Measurements from ENCODE around the gene CCDC92B.
"Not testable (repeated sequence)": the region's sequence is repeated elsewhere in the genome, so short reads cannot be mapped to it uniquely, and the experiment has no call there.

CCDC92B gene

DNA sequence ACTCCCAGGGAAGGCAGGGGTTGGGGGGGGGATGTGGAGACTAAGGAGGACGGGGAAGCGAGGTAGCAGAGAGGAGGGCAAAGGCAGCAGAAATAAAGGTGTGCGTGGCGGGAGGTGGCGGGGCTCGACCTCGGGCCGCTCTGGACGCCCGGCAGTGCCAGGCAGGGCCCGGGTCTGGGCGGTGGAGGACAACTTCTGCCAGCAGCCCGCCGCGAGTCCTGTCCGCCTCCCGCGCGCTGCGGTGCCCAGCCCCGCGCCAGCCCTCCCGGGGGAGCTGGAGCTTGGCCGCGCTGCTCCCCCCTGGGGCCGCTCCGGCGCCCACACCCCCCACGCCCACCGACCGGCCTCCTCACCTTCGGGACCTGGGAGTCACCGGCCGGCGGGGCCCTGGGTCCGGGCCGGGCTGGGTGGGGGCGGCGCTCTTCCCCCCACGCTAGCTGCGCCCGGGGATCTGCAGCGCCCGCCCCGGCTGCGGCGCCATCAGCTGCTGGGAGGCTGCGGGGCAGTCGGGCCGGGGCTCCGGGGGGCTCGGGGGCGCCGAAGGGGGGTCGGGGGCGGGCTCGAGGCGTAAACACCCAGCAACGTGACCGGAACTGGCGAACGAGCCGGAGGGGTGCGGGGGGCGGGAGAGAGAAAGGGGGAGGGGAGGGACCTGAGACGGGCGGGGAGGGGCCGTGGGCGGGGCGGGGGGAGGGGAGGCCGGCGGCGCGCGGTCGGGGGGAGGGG, at the start of gene CCDC92B:
Gene CCDC92B, minus strand, starts transcription at position 595 of the 726 bp plus-strand sequence. CDS start 14,507 bp downstream, outside the sequence.
- no peak for DNase-seq

DNA sequence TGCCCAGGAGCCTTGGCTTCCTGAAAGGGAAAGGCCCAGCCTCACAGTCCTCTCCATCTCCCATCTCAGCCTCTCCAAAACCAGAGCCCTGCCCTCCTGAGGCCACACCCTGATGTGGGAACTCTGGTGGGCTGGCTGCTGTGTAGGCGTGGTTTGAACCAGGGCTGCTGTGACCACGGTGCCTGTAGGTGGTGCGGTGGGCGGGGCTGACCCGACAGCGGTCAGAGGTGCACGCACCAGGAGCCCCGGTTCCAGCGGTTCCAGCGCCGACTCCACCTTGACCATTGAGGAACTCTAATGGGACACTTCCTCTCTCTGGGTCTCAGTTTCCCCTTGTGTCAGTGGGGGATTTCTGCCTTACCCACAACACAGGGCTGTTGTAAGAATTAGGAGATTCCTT, 49.2 kb upstream of the CCDC92B start:
- DNase-seq = no peak

DNA sequence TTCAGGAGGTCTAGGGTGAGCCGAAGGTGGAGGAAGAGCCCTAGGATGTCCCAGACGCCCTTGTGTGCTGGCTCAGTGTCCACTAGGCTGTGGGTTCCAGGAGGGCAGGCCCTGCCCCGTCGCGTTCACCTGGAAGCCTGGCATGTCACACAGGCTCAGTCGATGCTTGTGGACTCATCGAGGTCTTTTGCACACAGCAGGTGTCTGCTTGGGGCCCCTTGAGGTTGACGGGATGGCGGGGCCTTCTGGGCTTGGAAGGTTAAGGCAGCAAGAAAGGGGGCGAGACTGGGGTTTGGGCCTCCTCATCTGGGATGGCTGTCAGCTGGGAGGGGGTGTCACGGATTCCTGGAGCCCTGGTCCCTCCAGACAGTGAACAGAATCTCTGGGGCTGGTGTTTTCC, 48.7 kb upstream of the CCDC92B start:
- DNase-seq = no peak

DNA sequence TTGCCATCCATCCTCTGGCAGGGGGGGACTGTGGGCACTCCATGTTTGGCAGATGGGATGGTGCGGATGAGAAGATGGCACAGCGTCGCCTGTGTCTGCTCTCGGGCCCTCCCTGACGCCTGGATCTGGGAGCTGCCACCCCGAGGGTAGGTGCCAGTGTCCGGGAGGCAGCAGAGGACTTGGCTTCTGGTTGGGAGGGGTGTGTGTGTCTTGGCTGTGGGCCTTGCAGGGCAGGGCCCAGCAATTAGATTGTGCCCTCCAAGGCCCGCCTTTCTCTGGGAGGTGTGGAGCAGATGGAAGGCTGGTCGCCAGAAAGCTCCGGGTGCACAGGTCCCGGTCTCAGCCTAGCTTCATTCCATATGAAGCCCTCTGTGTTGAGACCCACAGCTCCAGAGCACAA, 48.2 kb upstream of the CCDC92B start:
- DNase-seq = no peak

DNA sequence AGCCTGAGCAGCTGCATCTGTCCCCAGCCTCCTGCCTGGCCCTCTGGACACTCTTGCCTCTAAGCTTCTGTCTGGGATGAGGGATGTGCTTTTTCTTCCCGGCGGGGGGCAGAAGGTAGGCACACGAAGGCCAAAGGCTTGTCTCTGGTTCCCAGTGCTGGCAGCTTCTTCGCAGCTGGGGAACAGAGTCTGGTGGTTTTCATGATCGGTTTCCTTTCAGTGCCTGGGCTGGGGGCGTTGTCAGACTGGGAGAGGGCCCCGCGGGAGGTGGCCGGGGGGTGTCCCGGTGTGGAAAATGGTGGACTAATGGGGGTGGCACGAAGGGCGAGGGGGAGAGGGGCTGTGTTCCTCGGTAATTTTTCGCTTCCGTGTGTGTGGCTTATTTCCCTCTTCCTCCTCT, 47.8 kb upstream of the CCDC92B start:
- peak; percentile 32 for DNase-seq

DNA sequence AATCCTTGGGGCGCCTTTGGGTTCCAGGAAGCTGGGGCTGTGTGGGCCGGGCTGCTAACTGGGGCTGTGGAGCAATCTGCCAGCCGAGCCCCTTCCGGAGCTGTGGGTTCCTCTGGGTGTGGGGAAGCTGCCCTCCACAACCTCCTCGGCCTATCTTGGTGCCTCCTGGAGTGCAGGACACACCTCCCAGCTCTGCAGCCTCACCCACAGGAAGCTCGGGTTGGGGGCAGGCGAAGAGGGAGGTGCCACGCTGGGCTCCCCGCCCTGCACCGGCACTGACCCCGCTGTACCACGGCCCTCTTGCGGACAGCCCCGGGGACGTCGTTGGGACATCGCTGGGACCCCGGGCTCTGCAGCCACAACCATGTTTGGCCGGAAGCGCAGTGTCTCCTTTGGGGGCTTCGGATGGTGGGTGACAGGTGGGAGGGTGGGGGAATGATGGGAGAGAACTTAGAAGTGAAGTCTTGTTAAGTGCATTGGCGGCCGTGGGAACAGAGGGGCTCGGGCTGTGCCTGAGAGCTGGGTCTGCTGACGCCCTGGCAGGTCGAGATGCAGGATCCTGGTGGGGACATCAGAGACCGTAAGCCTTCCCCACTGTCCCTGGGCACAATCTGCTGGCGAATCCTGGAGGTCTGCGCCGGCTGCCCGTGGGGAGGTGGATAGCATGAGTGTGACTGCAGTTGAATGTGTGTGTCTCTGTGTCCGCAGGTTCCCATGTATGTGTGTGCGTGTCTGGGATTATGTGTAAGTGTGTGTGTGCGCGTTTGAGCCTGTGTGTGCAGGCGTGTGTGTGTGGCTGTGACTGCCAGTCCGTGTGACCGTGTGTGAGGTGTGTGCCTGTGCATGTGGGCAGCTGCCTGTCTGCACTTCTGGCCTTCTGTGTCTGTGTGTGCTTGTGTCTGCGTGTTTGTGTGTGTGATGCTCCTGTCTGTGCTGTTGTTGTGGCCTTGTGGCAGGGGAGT, 47.0 kb upstream of the CCDC92B start, which contains the start of gene RAP1GAP2:
Gene RAP1GAP2, plus strand, starts transcription at position 275 of the 962 bp plus-strand sequence. Its CDS starts 90 bp downstream, at position 365.
- DNase-seq = peak; percentile 78

DNA sequence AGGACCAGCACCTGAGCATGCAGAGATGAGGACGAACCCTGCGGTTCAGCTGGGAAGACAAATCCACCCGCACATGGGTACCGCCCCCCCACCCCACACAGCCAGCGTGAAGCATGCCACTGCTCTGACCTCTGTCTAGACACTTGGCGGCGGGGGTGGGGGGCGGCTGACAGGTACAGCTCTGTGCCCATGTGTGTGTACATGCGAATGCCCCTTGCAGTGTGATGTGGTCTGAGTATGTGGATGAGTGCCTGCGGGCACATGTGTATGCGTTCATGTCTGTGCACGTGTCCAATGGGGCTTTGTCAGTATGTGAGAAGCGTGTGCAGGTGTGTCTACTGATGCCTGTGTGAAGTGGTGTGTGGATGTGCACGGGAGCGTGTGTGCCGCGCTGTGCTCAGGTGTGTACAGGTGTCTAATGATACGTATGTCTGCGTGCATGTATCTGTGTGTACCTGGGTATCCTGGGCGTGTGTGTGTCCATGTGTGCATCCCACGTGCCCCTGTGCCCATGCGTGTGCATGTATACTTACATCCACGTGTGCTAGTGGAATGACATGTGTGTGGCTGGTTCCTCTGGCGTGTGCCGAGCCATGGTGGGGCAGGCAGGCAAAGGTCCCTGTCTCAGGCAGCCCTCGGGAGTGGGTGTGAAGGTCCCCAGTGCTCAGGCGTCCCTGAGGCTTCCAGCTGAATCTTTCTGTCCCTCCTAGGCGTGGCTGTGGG, 46.1 kb upstream of the CCDC92B start:
- DNase-seq = no peak

DNA sequence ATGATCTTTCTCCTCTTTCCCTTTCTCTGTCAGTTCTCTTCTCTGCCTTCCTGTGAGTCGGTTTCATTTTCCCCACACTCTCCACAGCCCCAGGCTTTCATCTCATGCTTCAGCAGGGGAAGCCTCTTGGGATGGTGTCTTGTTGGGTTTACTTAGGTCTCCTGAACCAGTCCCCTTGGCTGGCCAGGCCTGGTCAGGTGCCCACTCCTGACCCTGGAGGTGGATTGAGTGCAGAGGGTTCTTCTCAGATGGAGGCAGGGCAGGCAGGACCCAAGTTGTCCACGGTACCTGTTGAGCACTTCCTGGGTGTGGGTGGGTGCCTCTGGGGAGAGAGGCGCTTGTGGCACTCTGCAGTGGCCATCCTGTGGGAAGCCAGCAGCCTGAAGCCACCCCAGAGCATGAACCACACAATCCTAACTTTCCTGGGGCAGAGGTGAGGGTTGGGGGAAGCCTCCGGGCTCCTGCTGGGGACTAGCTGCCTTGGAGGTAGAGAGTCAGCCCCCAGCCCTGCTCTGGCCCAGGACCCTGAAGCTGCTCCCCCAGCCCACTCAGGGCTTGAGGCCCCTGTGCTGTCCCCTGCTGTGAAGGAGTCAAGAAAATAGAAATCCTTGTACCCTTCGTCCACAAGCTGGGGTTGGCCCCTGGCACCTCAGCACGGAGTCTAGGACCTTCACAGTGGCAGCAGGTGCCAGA, 44.8 kb upstream of the CCDC92B start:
- DNase-seq = no peak

DNA sequence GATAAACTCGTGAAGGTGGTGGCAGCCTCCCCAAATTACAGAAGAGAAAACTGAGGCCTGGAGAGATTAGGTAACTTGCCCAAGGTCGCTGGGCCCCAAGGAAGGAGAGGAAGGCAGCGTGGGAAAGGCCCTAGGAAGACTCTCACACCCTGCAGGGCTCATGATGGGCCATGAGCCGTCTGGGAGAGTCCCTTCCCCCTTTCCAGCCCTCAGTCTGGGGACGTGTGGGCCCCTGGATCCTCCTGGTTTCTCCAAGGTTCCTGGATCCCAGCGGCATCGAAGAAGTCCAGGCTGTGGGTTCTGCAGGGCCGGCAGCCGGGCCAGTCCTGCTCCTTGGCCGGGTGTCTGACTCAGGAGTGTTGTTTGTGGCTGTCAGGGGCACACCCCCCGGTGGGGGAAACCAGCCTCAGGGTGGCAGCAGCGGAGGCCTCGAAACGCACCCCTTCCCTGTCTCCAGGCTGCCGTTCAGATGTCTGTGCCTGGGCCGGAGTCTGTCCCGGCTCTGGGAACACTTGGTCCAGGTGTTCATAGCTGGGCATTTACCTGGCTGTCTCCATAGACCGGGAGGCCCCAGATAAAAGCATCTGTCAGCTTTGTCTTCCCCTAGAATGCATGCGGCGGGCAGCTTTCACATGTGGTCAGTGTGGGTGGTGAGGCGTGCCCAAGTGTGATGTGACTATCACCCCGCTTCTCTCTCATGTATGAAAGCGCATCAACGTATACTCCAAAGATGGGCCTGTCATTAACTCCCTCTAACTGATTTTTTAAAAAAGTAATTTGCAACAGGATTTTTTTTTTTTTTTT, 43.1 kb upstream of the CCDC92B start:
- peak; percentile 41 for DNase-seq

DNA sequence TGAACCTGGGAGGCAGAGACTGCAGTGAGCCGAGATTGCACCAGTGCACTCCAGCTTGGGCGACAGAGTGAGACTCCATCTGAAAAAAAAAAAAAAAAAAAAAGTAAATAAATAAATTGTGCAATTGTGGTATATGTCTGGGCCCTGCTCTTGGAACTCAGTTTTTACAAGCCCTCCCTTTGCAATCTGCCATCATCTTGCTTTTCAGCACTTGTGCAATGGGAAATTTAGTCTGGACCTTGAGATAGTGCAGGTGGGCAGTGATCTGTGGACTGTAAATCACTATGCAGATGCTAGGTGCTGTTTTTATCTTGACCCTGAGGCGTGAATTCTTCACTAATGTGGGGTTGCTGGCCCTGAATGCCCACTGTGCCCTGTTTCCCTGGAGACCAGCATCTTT, 40.2 kb upstream of the CCDC92B start:
- DNase-seq = no peak

DNA sequence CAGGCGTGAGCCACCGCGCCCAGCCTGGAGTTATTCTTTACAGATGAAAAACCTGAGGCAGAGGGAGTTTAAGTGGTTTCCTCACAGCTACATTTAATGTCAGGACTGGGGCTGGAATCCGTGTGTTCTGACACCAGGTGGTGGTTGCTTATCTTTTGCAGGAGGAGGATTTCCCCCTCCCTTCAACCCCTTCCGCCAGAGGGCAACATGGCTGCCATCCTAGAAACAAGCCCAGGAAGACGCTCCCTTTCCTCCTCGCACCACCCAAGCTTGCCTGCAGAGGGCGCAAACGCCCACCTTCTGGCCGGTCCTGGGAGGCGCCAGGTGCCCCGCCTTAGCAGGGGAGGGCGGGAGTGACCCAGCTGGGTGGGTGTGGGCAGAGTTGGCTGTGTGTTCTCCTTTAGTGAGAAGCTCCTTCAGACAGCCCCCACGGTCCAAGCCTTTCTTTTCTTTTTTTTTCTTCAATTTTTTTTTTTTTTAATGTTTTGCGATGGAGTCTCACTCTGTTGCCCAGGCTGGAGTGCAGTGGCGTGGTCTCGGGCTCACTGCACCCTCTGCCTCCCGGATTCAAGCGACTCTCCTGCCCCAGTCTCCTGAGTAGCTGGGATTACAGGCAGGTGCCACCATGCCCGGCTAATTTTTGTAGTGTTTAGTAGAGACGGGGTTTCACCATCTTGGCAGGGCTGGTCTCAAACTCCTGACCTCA, 36.9 kb upstream of the CCDC92B start:
- peak; percentile 92 for DNase-seq

DNA sequence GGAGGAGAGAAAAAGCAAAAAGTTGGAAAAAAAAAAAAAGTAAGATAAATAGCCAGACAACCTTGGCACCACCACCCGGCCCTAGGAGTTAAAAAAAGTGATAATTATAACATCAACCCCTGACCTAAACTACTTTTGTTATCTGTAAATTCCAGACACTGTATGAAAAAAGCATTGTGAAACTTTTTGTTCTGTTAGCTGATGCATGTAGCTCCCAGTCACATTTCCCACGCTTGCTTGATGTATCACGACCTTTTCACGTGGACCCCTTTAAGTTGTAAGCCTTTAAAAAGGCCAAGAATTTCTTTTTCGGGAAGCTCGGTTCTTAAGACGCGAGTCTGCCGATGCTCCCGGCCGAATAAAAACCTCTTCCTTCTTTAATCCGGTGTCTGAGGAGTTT, 35.9 kb upstream of the CCDC92B start:
- not testable (repeated sequence) for DNase-seq

DNA sequence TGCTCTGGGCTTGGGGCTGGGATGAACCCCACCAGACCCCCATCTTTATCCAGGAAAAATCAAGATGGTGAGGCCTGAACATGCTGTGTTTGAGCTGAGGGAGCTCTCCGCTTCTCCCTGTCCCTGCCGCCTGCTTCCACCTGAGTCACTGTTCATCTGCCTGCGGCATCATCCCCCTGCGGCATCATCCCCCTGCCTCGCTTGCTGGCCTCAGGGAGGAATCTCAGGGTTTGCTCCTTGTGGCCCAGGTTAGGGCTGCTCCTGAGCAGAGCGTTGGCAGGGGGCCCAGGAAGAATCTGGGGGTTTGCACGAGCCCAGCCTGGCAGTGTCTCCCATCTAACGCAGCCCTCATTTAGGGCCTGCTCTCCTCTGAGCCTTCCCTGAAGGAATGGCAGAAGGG, 35.4 kb upstream of the CCDC92B start:
- DNase-seq = no peak

DNA sequence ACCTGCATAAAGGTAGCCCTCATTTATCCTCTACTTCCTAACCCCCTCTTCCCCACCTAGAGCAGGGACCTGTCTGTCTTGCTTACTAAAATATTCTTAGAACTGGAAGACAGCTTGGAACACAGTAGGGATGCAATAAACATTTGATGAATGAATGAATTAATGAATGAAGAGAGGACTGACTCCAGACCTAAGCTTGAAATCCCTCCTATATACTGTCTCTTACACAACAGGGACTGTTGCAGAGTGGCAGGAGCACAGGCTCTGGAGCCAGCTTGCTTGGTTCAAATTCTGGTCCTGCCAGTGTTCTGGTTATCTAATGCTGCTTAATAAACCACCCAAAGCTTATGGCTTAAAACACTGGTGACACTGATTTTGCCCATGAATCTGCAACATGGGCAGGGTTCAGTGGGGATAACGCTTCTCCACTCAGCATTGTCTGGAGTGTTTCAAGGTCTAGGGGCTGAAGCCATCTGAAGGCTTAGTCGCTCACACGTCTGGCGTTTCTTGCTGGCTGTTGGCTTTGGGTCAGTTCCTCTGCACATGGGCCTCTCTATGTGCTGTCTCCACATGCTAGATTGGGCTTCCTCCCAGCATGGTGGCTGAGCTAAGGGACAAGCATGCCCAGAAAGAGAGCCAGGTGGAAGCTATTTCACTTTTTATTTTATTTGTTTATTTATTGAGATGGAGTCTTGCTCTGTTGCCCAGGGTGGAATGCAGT, 34.0 kb upstream of the CCDC92B start:
- DNase-seq = no peak

DNA sequence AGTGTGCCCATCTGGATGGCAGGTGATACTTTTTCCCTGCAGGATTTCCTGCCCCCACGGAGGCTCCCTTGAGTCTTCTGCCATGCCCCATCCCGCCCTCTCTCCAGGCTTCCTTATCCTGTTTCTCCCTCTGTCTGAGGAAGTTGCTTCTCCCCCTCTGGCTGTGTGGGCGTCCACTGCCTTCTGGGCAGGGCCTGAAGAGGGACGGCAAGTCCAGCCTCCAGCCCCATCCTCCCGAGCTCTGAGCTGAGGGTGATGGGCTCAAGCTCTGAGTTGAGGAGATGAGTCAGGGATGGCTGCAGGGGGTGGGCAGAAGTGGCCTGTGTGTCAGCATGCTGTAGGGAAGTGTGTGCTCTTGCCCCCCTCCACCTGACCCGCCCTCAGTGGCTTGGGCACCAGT, 32.6 kb upstream of the CCDC92B start:
- no peak for DNase-seq

DNA sequence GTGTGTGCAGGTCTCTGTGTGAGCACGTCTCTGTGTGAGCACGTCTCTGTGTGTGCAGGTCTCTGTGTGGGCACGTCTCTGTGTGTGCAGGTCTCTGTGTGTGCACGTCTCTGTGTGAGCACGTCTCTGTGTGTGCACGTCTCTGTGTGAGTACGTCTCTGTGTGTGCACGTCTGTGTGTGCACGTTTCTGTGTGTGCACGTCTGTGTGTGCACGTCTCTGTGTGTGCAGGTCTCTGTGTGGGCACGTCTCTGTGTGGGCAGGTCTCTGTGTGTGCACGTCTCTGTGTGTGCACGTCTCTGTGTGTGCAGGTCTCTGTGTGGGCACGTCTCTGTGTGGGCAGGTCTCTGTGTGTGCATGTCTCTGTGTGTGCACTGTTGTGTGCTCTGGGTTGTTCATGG, 32.1 kb upstream of the CCDC92B start:
- DNase-seq = not testable (repeated sequence)

DNA sequence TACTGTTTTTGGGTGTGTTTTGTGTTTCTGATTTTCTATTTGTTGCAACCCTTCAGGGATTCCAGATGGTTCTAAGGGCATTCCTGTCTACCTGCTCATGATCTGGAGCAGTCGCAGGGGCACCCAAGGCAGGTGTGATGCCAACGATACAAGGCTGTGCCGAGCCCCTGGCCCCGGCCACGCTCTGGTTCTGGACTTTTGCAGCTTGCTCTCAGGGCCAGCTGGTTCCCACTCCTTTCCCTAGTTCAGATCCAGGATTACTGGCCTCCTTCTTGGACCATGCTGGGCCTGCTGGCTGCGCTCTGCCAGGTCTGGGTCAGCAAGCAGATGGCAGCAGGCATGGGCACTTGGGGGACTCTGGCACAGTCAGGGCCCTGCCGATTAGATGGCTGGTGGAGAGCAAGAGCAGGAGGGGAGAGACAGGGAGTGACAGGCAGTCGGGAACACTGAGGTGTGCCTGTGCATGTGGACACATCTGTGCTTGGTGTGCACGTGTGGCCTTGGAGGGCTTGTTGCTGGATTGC, 31.5 kb upstream of the CCDC92B start:
- DNase-seq = no peak

DNA sequence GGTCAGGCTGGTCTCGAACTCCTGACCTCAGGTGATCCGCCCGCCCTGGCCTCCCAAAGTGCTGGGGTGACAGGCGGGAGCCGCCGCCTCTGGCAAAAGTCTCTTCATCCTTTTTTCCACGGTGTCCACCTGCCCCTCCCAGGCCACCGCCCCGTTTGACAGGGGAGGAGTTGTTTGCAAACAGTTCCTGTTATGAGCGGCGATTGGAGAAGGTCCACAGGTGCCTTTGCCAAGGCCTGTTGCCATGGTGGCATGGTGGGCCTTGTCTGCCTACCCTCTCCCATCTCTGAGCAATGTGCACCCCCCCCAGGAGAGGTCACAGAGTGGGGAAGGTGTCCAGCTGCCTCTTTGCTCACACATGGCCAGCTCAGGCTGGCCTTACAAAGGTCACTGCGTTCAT, 30.8 kb upstream of the CCDC92B start:
- no peak for DNase-seq

DNA sequence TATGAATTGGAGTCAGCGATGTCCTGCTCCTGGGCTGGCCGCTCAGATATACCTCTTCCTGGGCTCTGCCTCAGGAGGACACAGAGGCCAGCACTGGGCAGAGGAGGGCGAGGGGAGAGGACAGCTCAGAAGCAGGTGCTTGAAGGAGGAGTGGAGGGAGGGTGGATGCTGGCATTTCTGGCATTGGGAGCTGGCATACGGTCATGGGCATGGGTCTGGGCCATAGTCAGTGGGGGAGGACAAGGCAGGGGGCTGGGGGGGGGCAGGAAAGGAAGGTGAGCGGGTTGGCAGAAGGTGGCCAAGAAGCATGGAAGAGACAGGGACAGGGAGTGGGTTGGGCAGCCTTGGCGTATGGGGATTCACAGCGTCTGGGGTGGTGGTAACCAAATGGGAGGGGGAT, 30.1 kb upstream of the CCDC92B start:
- no peak for DNase-seq

DNA sequence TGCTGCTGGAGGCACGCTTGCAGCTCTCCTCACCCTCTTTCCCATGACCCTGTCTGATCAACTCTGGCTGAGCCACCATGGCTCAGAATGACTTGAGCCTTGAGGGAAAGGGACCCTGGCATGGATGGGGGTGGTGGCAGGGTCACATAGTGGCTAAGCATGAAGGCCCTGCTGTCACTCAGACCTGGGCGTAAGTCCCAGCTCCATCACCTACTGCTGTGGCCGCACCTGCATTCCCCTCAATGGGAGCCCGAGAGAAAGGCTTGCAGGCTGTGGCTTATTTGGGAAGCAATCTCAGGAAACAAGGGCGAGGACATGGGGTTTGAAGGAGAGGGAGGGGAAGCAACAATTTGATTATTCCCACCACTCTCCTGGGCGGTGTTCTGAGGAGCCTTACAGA, 29.0 kb upstream of the CCDC92B start:
- DNase-seq = no peak

All from CD4-positive, alpha-beta T cell treated with Interleukin-17A for 4 hours (primary cell).